Upper lobe of left lung (tissue), 4 donors: ENCODE data around the gene RIOX2.

Source experiments
- EP300 ChIP-seq, 4 donors: sonication (generic); formaldehyde crosslinking; IDR thresholded peaks; one replicate each; pipeline ENCODE4 v1.5.1; 2017; ENCODE audit warnings: antibody characterized with exemption in 4 of 4, control low read depth in 2 of 4
- POLR2A ChIP-seq, 4 donors: fragments of 450-650 bp; IDR thresholded peaks; one replicate each; pipeline ENCODE4 v1.5.1; 2016 to 2017; ENCODE audit warnings: antibody characterized with exemption in 4 of 4, mild to moderate bottlenecking in 2 of 4
- POLR2AphosphoS5 ChIP-seq, 2 donors: sonication (generic); formaldehyde crosslinking; IDR thresholded peaks; one replicate each; pipeline ENCODE4 v1.5.1; 2017; ENCODE audit warnings: antibody characterized with exemption in 2 of 2
- TF ChIP-seq, protein P1 (sequence below), 6 experiments: fragments of 450-650 bp in 4 of 6; fragments of 200-600 bp in 2 of 6; sonication (generic) in 2 of 6; IDR thresholded peaks; one replicate each; pipeline ENCODE4 v1.5.1; 2016 to 2019; ENCODE audit warnings: antibody characterized with exemption in 6 of 6

- TF ChIP-seq, protein P1, sequence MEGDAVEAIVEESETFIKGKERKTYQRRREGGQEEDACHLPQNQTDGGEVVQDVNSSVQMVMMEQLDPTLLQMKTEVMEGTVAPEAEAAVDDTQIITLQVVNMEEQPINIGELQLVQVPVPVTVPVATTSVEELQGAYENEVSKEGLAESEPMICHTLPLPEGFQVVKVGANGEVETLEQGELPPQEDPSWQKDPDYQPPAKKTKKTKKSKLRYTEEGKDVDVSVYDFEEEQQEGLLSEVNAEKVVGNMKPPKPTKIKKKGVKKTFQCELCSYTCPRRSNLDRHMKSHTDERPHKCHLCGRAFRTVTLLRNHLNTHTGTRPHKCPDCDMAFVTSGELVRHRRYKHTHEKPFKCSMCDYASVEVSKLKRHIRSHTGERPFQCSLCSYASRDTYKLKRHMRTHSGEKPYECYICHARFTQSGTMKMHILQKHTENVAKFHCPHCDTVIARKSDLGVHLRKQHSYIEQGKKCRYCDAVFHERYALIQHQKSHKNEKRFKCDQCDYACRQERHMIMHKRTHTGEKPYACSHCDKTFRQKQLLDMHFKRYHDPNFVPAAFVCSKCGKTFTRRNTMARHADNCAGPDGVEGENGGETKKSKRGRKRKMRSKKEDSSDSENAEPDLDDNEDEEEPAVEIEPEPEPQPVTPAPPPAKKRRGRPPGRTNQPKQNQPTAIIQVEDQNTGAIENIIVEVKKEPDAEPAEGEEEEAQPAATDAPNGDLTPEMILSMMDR (IDR thresholded peaks at IDR 0.05): no peak
- TF ChIP-seq POLR2AphosphoS5 (IDR thresholded peaks at IDR 0.05) (no peak), EP300 (IDR thresholded peaks at IDR 0.05) (no peak), POLR2A (IDR thresholded peaks at IDR 0.05) (no peak)
These were observed 60.8 kb downstream of the RIOX2 start for GRCh38 chr3:97911459-97911858.
